Activated T-helper 17 cell treated with anti-CD3 and anti-CD28 coated beads, Interleukin-2, amount 50 U/mL, for 72 hours (primary cell): Measurements from ENCODE around the gene KLK15. TPM values are rescaled to one million over a fixed set of nuclear protein-coding genes. Genes with fewer than 3 reads are reported as not detected.

ENCODE experiments used
- ATAC-seq: fragments of 150-1000 bp; cut with Tn5 transposase; replicated peaks from 2 replicates; pipeline ENCODE4 v1.10.0; 2021; ENCODE audit warnings: mild to moderate bottlenecking, moderate library complexity
- H3K27ac Mint-ChIP-seq: one replicate; pipeline ENCODE4 v1.8.0; 2022; ENCODE audit warnings: mixed read lengths
- H3K27me3 Mint-ChIP-seq: one replicate; pipeline ENCODE4 v1.8.0; 2022; ENCODE audit warnings: mixed read lengths
- H3K36me3 Mint-ChIP-seq: one replicate; pipeline ENCODE4 v1.8.0; 2022; ENCODE audit warnings: low read depth, mild to moderate bottlenecking, mixed read lengths
- H3K4me1 Mint-ChIP-seq: one replicate; pipeline ENCODE4 v1.8.0; 2022; ENCODE audit warnings: mixed read lengths
- H3K4me3 Mint-ChIP-seq: one replicate; pipeline ENCODE4 v1.8.0; 2022; ENCODE audit warnings: mild to moderate bottlenecking, mixed read lengths
- H3K9me3 Mint-ChIP-seq: one replicate; pipeline ENCODE4 v1.8.0; 2022; ENCODE audit warnings: mixed read lengths
- total RNA-seq, 2 donors: library from RNA; stranded (reverse); gene quantifications; one replicate each; pipeline ENCODE4 v1.2.3, GENCODE V29; 2022

The KLK15 gene
- total RNA-seq, 2 donors from 2014 or later, result not detected

DNA sequence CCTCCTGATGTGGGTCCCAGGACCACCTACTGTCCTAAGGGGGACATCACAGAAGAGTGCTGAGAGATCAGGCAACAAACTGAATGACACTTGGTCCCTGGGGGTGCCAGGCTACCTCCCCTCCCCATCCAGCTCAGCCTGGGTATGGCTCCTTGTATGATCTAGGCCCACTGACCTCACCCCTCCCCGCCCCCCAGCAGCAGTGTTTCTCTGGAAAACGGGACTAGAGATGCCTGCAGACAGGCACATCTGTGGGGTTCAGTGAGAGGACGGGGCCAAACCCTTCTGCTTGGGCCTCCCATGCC lies 33.9 kb downstream of the KLK15 start:
- Mint-ChIP-seq H3K27ac (no peak overlapping the region), H3K4me3 (no peak overlapping the region), H3K36me3 (peaks cover 74% of the 10 kb centered on the region), H3K4me1 (no peaks in the 10 kb centered on the region), H3K27me3 (no peaks in the 10 kb centered on the region), H3K9me3 (no peaks in the 10 kb centered on the region)
- no peak for ATAC-seq

DNA sequence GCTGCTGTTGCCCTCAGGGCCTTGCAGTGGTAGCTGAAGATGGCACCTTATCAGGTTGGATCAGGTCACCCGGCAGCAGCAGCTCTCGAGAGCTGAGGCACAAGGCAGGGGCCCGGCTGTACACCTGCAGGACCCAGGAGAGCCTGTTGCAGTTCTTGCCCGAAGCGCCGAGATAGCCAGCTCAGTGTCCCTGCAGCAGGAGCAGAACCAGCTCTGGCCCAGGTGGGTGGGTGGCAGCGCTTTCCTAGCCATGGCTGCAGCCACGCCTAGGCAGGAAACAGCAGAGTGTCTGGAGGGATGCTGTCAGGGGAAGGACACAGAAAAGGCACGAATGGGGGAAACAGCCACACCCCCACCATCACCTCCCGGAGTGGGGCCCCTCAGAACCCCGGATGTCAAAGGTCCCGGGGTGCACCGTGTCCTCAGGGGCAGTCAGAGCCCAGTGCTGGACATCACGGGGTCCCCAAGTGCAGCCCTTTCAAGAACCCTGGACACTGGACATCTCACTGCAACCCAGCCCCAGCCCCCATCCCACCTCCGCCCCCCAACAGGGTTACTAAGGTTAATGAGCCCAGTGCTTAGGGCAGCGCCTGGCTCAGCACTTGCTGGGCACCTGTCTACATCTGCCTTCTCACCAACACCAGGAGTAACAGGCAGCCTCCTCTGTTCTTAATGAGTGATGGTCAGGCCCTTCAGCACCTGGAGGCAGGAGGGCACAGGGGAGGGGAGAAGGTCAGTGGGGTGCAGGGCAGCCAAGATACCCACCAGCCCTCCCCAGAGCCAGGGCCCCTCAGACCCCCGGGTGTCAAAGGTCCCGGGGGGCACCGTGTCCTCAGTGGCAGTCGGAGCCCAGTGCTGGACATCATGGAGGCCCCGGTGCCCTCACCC lies 34.5 kb downstream of the KLK15 start:
- H3K4me3 Mint-ChIP-seq, result no peak overlapping the region
- H3K27ac Mint-ChIP-seq, result no peak overlapping the region
- H3K36me3 Mint-ChIP-seq, result peaks cover 68% of the 10 kb centered on the region
- ATAC-seq, result no peak
- no peaks in the 10 kb centered on the region for H3K4me1 Mint-ChIP-seq
- H3K27me3 Mint-ChIP-seq, result no peaks in the 10 kb centered on the region
- H3K9me3 Mint-ChIP-seq, result no peaks in the 10 kb centered on the region

DNA sequence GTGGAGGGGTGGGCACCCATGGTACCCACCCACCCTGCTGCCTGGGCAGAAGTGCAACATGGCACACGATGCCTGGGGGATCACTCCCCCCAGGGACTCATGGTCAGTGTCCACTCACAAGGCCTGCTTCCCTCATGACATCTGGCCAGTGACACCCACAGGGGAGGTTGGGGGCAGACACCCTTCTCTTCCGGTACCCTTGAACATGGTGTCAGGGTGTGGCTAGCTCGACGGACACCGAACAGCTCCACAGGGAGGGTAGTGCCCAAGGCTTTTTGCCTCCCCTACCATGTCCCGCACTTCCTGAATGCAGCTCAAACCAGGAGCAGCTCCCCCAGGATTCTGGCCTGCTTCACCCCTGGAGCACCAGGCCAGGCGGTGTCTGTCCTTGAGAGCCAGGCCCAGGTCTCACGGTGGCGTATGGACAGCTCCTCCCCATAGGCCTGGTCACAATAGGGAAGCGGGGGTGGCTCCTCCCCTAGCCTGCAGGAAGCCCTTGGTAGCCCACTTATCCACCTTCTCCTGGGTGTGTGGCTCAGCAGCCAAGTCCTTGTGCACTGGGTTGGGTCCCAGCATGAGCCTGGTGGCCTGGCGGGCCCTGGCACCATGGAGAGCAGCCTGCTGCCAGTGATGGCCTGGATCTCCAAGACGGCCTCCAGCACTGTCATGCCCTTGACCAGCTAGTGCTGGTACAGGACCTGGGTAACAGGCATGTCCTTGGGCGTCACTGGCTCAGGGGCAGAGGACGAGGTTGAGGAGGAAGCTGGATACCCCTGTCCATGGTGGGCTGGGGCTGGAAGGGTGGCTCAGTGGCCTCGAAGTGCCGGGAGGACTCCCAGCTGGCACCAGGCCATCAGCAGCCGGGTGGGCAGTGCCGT lies 35.4 kb downstream of the KLK15 start:
- H3K4me3 Mint-ChIP-seq, result no peak overlapping the region
- no peak overlapping the region for H3K27ac Mint-ChIP-seq
- H3K9me3 Mint-ChIP-seq, result no peaks in the 10 kb centered on the region
- no peak for ATAC-seq
- H3K36me3 Mint-ChIP-seq, result peaks cover 59% of the 10 kb centered on the region
- no peaks in the 10 kb centered on the region for H3K27me3 Mint-ChIP-seq
- no peaks in the 10 kb centered on the region for H3K4me1 Mint-ChIP-seq

DNA sequence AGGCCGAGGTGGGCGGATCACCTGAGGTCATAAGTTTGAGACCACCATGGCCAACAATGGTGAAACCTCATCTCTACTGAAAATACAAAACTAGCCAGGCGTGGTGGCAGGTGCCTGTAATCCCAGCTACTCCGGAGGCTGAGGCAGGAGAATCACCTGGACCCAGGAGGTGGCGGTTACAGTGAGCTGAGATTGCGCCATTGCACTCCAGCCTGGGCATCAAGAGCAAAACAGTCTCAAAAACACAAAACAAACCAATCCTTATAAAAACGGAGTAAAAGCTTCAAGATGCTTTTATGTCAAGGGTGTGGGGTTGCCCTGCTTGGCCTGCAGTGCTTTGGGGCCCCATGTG lies 36.0 kb downstream of the KLK15 start:
- peaks cover 53% of the 10 kb centered on the region for H3K36me3 Mint-ChIP-seq
- H3K9me3 Mint-ChIP-seq, result no peaks in the 10 kb centered on the region
- H3K4me1 Mint-ChIP-seq, result no peaks in the 10 kb centered on the region
- H3K27ac Mint-ChIP-seq, result no peak overlapping the region
- no peak for ATAC-seq
- no peaks in the 10 kb centered on the region for H3K27me3 Mint-ChIP-seq
- H3K4me3 Mint-ChIP-seq, result no peak overlapping the region

DNA sequence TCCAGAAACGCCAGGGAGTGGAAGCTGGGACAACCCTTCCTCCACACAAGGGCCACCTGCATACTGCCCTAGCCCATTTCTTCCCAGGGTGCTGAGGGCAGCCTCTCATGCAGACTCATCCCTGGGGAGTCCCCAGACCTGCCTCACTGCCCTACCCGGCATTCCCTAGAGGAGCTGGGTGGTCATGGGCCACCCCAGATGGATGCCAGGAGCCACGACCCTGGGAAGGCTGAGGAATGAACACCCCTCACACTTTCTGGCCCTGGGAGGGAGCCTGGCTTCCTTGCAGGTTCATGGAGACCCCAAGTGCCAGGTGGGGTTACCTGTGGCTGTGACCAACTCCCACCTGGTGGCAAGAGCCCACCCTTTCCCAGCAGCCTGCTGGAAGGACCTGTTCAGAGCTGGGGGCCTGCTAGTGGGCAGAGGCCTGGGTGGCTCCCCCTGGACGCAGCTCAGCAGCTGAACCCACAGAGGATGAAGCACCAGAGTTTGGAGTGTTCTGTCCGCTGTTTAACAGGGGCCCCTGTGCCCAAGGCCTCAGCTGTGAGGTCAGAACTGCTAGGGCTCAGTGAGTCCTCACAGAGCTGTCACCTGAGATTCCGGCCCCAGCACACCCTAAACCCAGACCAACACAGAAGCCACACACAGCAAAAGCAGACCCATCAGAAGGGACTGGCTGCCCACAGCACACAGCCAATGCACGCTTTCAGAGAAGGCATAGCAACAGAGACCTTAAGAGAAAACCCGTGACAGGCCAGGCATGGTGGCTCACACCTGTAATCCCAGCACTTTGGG lies 36.5 kb downstream of the KLK15 start:
- H3K4me3 Mint-ChIP-seq, result no peak overlapping the region
- H3K36me3 Mint-ChIP-seq, result peaks cover 47% of the 10 kb centered on the region
- H3K4me1 Mint-ChIP-seq, result no peaks in the 10 kb centered on the region
- H3K9me3 Mint-ChIP-seq, result no peaks in the 10 kb centered on the region
- no peak overlapping the region for H3K27ac Mint-ChIP-seq
- no peaks in the 10 kb centered on the region for H3K27me3 Mint-ChIP-seq
- ATAC-seq, result no peak

DNA sequence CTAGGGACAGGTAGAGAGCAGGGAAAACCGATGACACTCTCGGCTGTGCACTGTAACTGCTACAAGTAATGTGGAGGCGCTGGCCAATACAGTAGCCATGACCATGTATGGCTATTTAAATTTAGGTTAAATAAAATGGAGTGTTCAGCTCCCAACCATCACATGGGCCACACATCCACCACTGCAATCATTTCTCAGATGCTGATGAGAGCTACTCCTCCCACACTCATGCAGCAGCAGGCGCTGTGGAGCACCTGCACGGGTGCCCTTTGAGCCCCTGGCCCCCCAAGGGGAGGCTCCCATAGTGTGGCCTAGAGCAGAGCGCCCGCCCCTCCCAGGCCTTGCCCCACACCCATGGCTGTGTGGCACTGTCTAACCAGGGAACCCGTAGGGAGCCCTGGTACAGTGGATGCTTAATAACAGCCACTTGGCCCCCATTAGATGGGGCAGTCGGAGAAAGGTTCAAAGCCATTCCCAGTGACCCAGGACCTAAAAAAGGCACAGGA lies 37.2 kb downstream of the KLK15 start:
- Mint-ChIP-seq H3K9me3 (no peaks in the 10 kb centered on the region), H3K36me3 (peaks cover 41% of the 10 kb centered on the region), H3K4me1 (no peaks in the 10 kb centered on the region), H3K27ac (no peak overlapping the region), H3K27me3 (no peaks in the 10 kb centered on the region), H3K4me3 (no peak overlapping the region)
- peak; percentile 9 for ATAC-seq

DNA sequence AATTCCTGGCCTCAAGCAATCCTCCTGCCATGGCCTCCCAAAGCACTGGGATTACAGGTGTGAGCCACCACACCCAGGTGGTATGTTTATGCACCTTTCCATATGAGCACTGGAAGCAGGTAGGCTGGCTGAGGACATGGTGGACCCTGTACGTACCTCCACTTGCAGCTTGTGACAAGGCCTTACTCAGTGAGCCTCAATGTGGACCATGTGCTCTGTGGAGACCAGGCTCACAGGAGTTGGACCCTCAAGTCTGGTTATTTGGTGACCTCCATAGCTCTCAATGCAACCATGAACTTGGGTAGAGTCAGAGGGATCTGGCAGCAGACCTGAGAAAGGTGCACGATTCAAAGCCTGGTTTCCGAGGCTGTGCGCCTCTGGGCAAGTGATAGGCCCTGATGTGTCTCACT lies 37.7 kb downstream of the KLK15 start:
- Mint-ChIP-seq H3K4me3 (no peak overlapping the region), H3K27me3 (no peaks in the 10 kb centered on the region), H3K36me3 (peaks cover 36% of the 10 kb centered on the region), H3K27ac (no peak overlapping the region), H3K4me1 (no peaks in the 10 kb centered on the region), H3K9me3 (no peaks in the 10 kb centered on the region)
- ATAC-seq, result no peak

DNA sequence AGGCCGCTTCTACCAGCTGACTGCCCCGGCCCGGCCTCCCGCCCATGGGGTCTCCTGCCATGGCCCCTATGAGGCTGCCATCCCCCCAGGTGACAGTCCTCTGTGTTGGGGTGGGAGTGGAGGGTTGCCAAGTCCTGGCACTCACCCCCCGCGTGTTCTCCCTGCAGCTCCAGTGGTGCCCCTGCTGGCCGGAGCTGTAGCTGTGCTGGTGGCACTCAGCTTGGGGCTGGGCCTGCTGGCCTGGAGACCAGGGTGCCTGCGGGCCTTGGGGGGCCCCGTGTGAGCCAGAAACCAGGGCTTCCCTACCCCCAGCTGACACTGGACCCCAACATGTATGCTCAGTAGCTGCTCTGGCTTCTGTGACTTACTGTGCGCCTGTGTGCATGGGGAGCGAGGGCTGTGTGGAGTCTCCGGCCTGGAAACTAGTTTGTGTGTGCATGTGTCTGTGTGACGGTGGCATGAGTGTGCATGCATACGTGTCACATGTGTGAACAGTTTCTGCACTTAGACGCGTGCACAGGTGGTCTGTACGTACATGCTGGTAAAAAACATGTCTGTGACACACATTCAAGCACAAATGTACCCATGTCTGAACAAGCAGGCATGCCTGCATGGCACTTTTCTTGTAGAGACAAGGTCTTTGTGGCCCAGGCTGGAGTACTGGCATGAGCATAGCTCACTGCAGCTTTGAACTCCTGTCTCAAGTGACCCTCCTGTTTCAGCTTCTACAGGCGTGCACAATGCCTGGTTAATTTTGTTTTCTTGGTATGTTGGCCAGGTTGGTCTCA lies 38.3 kb downstream of the KLK15 start:
- no peaks in the 10 kb centered on the region for H3K27me3 Mint-ChIP-seq
- no peak overlapping the region for H3K27ac Mint-ChIP-seq
- no peaks in the 10 kb centered on the region for H3K9me3 Mint-ChIP-seq
- H3K4me1 Mint-ChIP-seq, result no peaks in the 10 kb centered on the region
- peaks cover 30% of the 10 kb centered on the region for H3K36me3 Mint-ChIP-seq
- peak; percentile 9 for ATAC-seq
- H3K4me3 Mint-ChIP-seq, result no peak overlapping the region

DNA sequence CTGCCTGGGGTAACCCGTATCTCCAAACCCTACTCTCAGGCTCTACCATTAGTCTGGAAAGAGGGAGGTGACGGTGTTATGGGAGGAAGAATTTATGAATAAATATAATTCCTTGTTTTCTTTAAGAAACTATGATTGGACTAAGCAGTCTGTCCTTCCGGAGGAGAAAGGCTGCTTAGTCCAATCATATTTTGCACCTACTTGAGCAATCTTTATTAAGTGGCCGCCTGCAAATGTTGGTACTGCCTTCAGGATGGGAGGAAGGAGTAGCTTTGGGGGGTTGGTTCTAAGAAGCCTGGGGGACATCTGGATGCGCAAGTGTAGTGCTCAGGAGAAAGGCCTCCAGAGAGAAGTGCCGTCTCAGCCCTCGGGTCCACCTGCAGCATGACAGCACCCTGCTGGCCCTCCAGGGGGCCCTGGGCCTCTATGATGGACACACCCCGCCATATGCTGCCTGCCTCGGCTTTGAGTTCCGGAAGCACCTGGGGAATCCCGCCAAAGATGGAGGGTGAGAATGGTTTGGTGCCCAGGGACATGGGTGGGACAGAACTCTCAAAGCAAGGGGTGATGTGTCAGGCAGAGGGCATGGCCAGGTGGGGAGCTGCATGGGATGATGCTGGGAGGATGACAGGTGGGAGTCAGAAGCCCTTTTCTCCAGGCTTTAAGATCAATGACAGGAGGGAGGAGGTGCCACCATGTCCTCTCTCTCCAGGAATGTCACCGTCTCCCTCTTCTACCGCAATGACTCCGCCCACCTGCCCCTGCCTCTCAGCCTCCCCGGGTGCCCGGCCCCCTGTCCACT lies 39.1 kb downstream of the KLK15 start:
- H3K27ac Mint-ChIP-seq, result peak overlapping the region; percentile 43
- no peak overlapping the region for H3K4me3 Mint-ChIP-seq
- H3K4me1 Mint-ChIP-seq, result no peaks in the 10 kb centered on the region
- peaks cover 22% of the 10 kb centered on the region for H3K36me3 Mint-ChIP-seq
- H3K27me3 Mint-ChIP-seq, result no peaks in the 10 kb centered on the region
- ATAC-seq, result peak; percentile 25
- H3K9me3 Mint-ChIP-seq, result no peaks in the 10 kb centered on the region

DNA sequence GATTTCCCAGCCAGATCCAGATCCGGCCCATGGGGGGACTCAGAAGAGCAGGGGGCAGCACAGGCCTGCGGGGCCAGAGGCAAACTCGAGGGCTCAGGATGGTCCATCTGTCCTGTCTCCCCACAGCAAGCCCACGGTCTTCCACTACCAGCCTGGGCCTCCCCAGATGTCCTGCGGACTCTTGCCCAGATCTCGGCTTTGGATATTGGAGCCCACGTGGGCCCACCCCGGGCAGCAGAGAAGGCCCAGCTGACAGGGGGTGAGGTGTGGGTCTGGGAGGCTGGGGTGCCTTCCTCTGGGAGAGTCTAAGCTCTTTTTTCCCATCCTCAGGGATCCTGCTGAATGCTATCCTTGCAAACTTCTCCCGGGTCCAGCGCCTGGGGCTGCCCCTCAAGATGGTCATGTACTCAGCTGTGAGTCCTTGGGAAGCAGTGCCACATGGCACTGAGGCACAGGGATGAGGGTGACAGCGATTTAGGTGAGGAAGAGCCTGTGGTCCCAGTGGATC lies 39.8 kb downstream of the KLK15 start:
- H3K4me1 Mint-ChIP-seq, result no peaks in the 10 kb centered on the region
- no peaks in the 10 kb centered on the region for H3K9me3 Mint-ChIP-seq
- no peaks in the 10 kb centered on the region for H3K27me3 Mint-ChIP-seq
- H3K4me3 Mint-ChIP-seq, result no peak overlapping the region
- H3K36me3 Mint-ChIP-seq, result peaks cover 18% of the 10 kb centered on the region
- no peak for ATAC-seq
- no peak overlapping the region for H3K27ac Mint-ChIP-seq

DNA sequence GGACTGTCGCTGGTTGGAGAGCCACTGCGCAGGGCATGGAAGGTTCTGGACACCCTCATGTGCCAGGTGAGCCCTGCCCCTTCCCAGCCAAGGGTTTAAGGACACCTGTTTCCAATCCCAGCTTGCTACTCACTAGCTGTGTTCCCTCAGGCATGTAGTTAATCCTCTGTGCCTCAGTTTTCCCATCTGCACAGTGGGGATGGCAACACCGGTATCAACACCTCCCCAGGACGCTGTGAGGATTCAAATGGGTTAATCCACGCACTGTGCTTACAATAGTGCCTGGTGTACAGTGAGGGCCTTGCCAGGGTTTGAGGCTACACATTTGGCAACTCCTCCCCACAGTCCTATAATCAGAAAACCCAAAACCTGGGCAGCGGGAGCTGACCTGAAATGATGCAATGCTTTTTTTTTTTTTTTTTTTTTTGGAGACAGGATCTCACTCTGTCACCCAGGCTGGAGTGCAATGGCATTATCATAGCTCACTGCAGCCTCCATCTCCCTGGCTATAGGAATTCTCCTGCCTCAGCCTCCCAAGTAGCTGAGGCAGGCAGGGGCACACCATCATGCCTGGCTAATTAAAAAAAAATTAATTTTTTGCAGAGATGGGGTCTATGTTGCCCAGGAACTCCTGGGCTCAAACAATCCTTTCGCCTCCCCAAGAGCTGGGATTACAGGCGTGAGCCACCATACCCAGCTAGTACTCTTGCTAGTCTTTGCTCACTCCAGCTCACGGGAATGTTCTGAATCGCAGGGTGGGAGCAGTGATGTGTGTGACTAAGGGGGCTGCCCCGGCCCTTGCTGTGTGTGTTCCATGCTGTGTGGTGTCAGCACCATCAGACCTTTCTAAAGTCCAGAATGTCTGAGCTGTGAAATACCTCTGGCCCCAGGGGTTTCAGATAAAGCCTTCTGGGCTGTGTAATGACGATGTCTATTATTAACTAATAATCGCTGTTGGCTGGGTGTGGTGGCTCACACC lies 40.8 kb downstream of the KLK15 start:
- no peak overlapping the region for H3K4me3 Mint-ChIP-seq
- no peak for ATAC-seq
- H3K9me3 Mint-ChIP-seq, result no peaks in the 10 kb centered on the region
- H3K4me1 Mint-ChIP-seq, result no peaks in the 10 kb centered on the region
- no peaks in the 10 kb centered on the region for H3K27me3 Mint-ChIP-seq
- no peak overlapping the region for H3K27ac Mint-ChIP-seq
- H3K36me3 Mint-ChIP-seq, result peaks cover 8% of the 10 kb centered on the region

DNA sequence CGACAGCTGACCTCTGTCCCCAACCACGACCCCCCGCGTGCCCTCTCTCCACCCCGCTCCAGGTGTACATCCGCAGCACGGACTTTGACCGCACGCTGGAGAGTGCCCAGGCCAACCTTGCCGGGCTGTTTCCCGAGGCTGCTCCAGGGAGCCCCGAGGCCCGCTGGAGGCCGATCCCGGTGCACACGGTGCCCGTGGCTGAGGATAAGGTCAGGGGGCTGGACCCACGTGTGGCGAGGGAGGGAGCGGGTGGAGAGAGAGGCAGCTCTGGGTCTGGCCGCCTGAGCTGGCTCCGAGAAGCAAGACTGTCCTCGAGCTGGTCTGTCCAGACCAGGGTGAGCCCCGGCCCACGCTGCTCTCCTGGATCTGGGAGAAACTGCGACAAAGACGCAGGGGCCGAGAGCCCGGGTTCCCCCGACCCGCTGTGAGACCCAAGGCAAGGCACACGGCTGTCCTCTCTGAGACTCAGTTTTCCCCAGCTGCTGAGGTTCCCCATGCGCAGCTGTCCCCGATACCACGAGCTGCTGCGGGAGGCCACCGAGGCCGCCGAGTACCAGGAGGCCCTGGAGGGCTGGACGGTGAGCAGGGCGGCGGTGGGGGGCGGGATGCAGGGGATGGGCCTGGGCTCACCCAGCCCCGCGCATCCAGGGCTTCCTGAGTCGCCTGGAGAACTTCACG lies 41.6 kb downstream of the KLK15 start:
- no peaks in the 10 kb centered on the region for H3K27me3 Mint-ChIP-seq
- ATAC-seq, result no peak
- peaks cover under 1% of the 10 kb centered on the region for H3K36me3 Mint-ChIP-seq
- H3K4me3 Mint-ChIP-seq, result no peak overlapping the region
- H3K27ac Mint-ChIP-seq, result no peak overlapping the region
- no peaks in the 10 kb centered on the region for H3K9me3 Mint-ChIP-seq
- no peaks in the 10 kb centered on the region for H3K4me1 Mint-ChIP-seq
